Prostate gland (tissue), 2 donors: ENCODE data around the gene CMSS1.

ENCODE experiments used
- CTCF ChIP-seq, 4 experiments: fragments of 200-600 bp in 2 of 4; fragments of 450-650 bp in 2 of 4; sonication (generic) in 2 of 4; IDR thresholded peaks; 1 replicate in 3 of 4; 2 replicates in 1 of 4; pipeline ENCODE4 v1.5.1; 2016 to 2019; ENCODE audit warnings: antibody characterized with exemption in 4 of 4, mild to moderate bottlenecking in 2 of 4, moderate library complexity in 2 of 4
- POLR2A ChIP-seq: fragments of 450-650 bp; IDR thresholded peaks from one replicate; pipeline ENCODE4 v1.6.1; 2016; ENCODE audit warnings: antibody characterized with exemption, mild to moderate bottlenecking
- POLR2AphosphoS5 ChIP-seq: sonication (generic); formaldehyde crosslinking; IDR thresholded peaks from one replicate; pipeline ENCODE4 v1.6.1; 2017; ENCODE audit warnings: antibody characterized with exemption

DNA sequence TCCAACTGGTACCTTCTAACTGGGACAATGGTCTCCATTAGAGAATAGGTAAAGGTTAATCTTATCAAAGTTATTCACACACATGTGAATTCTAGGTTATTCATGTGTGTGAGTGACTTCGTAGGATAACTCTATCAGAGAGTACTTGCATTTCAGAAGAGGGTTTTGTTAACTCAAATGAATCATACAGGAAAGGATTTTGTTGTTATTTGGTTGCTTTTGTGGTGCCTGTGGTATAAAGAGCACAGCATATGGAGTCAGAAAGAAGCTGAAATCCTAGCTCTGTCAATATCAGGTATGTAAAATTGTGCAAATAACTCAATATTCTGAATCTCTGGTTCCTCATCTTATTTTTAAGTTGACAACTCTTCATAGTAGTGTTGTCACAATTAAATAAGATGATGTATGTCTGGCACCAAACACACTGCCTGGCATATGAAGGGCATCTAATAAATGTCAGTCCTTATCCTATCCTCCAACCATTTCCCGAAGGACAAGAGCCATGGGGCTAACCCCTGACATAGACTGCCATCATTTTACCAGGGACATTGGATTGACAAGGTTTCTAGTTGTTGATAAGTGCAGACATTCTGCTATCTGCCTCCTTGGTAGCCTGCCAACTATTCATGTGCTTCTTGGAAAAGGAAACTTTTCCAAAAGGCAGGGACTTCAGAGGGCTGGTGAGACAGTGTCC lies 48.7 kb upstream of the CMSS1 start:
- TF ChIP-seq CTCF (IDR thresholded peaks at IDR 0.05), result no peak
- no peak for TF ChIP-seq POLR2AphosphoS5
- no peak for TF ChIP-seq POLR2A
